GM23338 (cell line): ENCODE measurements around the gene DRAXIN. TPM values are rescaled to one million over a fixed set of nuclear protein-coding genes. Genes with fewer than 3 reads are reported as not detected.

Experiments used
- ATAC-seq: fragments of 200-7000 bp; cut with Tn5 transposase; 3 replicates; pipeline ENCODE4 v1.9.1; 2020
- DNase-seq: peaks from one replicate; pipeline ENCODE4 v3.0.0-alpha.2; 2015; ENCODE audit warnings: low spot score
- H2AFZ ChIP-seq: fragments of 200-600 bp; sonication (generic); 2 replicates; pipeline ENCODE4 v1.8.0; 2016; ENCODE audit warnings: antibody characterized with exemption, mild to moderate bottlenecking, moderate library complexity
- H3F3A ChIP-seq: fragments of 200-600 bp; sonication (generic); replicated peaks from 2 replicates; pipeline ENCODE4 v1.8.0; 2017; ENCODE audit warnings: antibody characterized with exemption, mixed run types, low read depth
- H3K27ac ChIP-seq: fragments of 200-600 bp; sonication (generic); 2 replicates; pipeline ENCODE4 v1.6.1; 2016; ENCODE audit warnings: low read depth
- H3K27me3 ChIP-seq: fragments of 200-600 bp; sonication (generic); 2 replicates; pipeline ENCODE4 v1.8.0; 2016; ENCODE audit warnings: mild to moderate bottlenecking, mixed run types, moderate library complexity; ENCODE audit not compliant: insufficient read depth
- H3K36me3 ChIP-seq: fragments of 200-600 bp; sonication (generic); 2 replicates; pipeline ENCODE4 v1.8.0; 2016; ENCODE audit warnings: mild to moderate bottlenecking; ENCODE audit not compliant: insufficient read depth
- H3K4me1 ChIP-seq: fragments of 200-600 bp; sonication (generic); 2 replicates; pipeline ENCODE4 v1.8.0; 2016; ENCODE audit warnings: mild to moderate bottlenecking, moderate library complexity; ENCODE audit not compliant: insufficient read depth
- H3K4me2 ChIP-seq: fragments of 200-600 bp; sonication (generic); 2 replicates; pipeline ENCODE4 v1.7.1; 2017; ENCODE audit warnings: mixed run types
- H3K4me3 ChIP-seq: fragments of 200-600 bp; sonication (generic); 2 replicates; pipeline ENCODE4 v1.6.1; 2016; ENCODE audit warnings: mixed run types
- H3K79me2 ChIP-seq: fragments of 200-600 bp; sonication (generic); replicated peaks from 2 replicates; pipeline ENCODE4 v1.8.0; 2017; ENCODE audit warnings: mild to moderate bottlenecking; ENCODE audit not compliant: insufficient read depth
- H3K9me2 ChIP-seq: fragments of 200-600 bp; sonication (generic); 2 replicates; pipeline ENCODE4 v1.8.0; 2017; ENCODE audit not compliant: insufficient read depth
- H4K20me1 ChIP-seq: fragments of 200-600 bp; sonication (generic); replicated peaks from 2 replicates; pipeline ENCODE4 v1.8.0; 2017; ENCODE audit warnings: mild to moderate bottlenecking; ENCODE audit not compliant: insufficient read depth
- H3K27ac Mint-ChIP-seq: 2 replicates; pipeline ENCODE4 v1.8.0; 2020; ENCODE audit warnings: inconsistent platforms, mild to moderate bottlenecking, moderate library complexity, mixed read lengths
- H3K27me3 Mint-ChIP-seq: 3 replicates; pipeline ENCODE4 v1.8.0; 2022; ENCODE audit warnings: low read depth, mild to moderate bottlenecking, moderate library complexity, mixed read lengths, inconsistent platforms; ENCODE audit not compliant: insufficient read depth, poor library complexity
- H3K36me3 Mint-ChIP-seq: 3 replicates; pipeline ENCODE4 v1.8.0; 2021; ENCODE audit warnings: low read depth, mild to moderate bottlenecking, inconsistent platforms, moderate library complexity, mixed read lengths
- H3K4me1 Mint-ChIP-seq: 3 replicates; pipeline ENCODE4 v1.8.0; 2020; ENCODE audit warnings: mild to moderate bottlenecking, inconsistent platforms, mixed read lengths
- H3K4me3 Mint-ChIP-seq: 3 replicates; pipeline ENCODE4 v1.8.0; 2021; ENCODE audit warnings: moderate library complexity, mild to moderate bottlenecking, inconsistent platforms, mixed read lengths
- H3K9me3 Mint-ChIP-seq: 3 replicates; pipeline ENCODE4 v1.8.0; 2020; ENCODE audit warnings: moderate library complexity, mild to moderate bottlenecking, inconsistent platforms, mixed read lengths
- CREB1 ChIP-seq: fragments of 250-450 bp; sonication (Bioruptor Pico); IDR thresholded peaks from 2 replicates; pipeline ENCODE4 v1.5.0; 2020; ENCODE audit warnings: low read depth, mild to moderate bottlenecking, moderate library complexity
- CTCF ChIP-seq, 2 experiments: fragments of 200-600 bp in 1 of 2; sonication (generic) in 1 of 2; conservative IDR thresholded peaks; 2 replicates each; pipeline versions ENCODE4 v1.5.1 to v1.6.1; 2016 to 2017; ENCODE audit warnings: antibody characterized with exemption in 2 of 2, low read depth in 2 of 2, mild to moderate bottlenecking in 2 of 2, moderate library complexity in 1 of 2
- ETS1 ChIP-seq: IDR thresholded peaks from 2 replicates; pipeline ENCODE4 v1.6.1; 2016; ENCODE audit warnings: antibody characterized with exemption
- EZH2 ChIP-seq: fragments of 200-600 bp; sonication (generic); IDR thresholded peaks from one replicate; pipeline ENCODE4 v1.8.0; 2017; ENCODE audit warnings: antibody characterized with exemption, mild to moderate bottlenecking, low read depth; ENCODE audit not compliant: unreplicated experiment
- EZH2phosphoT487 ChIP-seq: fragments of 200-600 bp; sonication (generic); IDR thresholded peaks from one replicate; pipeline ENCODE4 v1.8.1; 2018; ENCODE audit warnings: antibody characterized with exemption; ENCODE audit not compliant: unreplicated experiment
- NANOG ChIP-seq: IDR thresholded peaks from 2 replicates; pipeline ENCODE4 v1.6.1; 2016; ENCODE audit warnings: antibody characterized with exemption, borderline replicate concordance
- POLR2AphosphoS5 ChIP-seq: IDR thresholded peaks from 2 replicates; pipeline ENCODE4 v1.6.1; 2016; ENCODE audit warnings: antibody characterized with exemption, low read depth
- REST ChIP-seq: IDR thresholded peaks from one replicate; pipeline ENCODE4 v1.6.1; 2018; ENCODE audit warnings: antibody characterized with exemption; ENCODE audit not compliant: unreplicated experiment
- STAT1 ChIP-seq: IDR thresholded peaks from one replicate; pipeline ENCODE4 v1.6.1; 2016; ENCODE audit warnings: antibody characterized with exemption; ENCODE audit not compliant: unreplicated experiment
- ZNF114 ChIP-seq: fragments of 250-450 bp; sonication (Bioruptor Pico); IDR thresholded peaks from 2 replicates; pipeline ENCODE4 v1.5.0; 2020; ENCODE audit warnings: mild to moderate bottlenecking, moderate library complexity
- ZNF331 ChIP-seq: fragments of 250-450 bp; sonication (Bioruptor Pico); IDR thresholded peaks from 2 replicates; pipeline ENCODE4 v1.5.0; 2020; ENCODE audit warnings: low read depth, mild to moderate bottlenecking, moderate library complexity
- ZNF462 ChIP-seq: fragments of 250-450 bp; sonication (Bioruptor Pico); IDR thresholded peaks from 2 replicates; pipeline ENCODE4 v1.5.0; 2020; ENCODE audit warnings: mild to moderate bottlenecking, moderate library complexity
- polyA plus RNA-seq: library from polyadenylated mRNA; unstranded; fragments of >200 nt; fragmentation: Nextera tagmentation; extraction: Ambion mirVana; gene quantifications from 2 replicates; pipeline ENCODE4 v1.2.1, GENCODE V29; 2016
- total RNA-seq: library from RNA; depleted of rRNA; stranded (reverse); fragments of >200 nt; shearing (Covaris generic); gene quantifications from 2 replicates; pipeline ENCODE4 v1.2.3, GENCODE V29; 2014

DRAXIN gene
- total and polyA plus RNA-seq, 2 experiments from 2014 or later: 7.6 to 23.0 TPM

DNA sequence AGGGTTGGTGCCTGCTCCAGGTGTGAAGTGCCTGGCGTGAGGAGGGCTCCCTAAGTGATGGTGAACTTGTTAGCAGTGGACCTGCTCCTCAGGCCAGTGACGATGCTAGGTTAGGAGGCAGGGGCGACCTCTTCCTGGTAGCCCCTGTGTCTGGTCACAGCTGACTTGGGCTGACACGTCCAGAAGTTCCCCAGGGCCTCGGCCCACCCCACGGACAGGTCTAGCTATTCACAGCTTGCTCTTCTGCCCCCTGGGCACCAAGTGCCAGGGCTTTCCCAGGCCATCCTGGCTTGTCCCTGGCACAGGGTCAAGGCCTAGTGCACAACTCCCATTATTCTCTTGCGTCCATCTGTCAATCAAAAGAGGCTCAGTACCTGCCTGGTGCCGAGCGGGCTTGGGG is 59.6 kb downstream of the DRAXIN start:
- H4K20me1 ChIP-seq: no peaks in the 10 kb centered on the region
- H3K4me1 ChIP-seq: no peaks in the 10 kb centered on the region; the same call in 1 of the 2 replicates
- H3K36me3 Mint-ChIP-seq: peaks cover 20% of the 10 kb centered on the region
- TF ChIP-seq POLR2AphosphoS5 (no peak), EZH2 (no peak), ETS1 (no peak), REST (no peak), ZNF114 (no peak), STAT1 (no peak), CREB1 (CRISPR knock-in tag) (no peak), ZNF462 (CRISPR knock-in tag) (no peak), ZNF331 (CRISPR knock-in tag) (no peak), CTCF (conservative IDR thresholded peaks at IDR 0.05; ENCODE audit: low read depth in 2 of 2) (no peak), EZH2phosphoT487 (no peak), NANOG (no peak)
- no peak overlapping the region for H2AFZ ChIP-seq
- DNase-seq (no peak), ATAC-seq (no peak)
- H3K27me3 ChIP-seq: no peaks in the 10 kb centered on the region
- H3K9me3 Mint-ChIP-seq: peaks cover 3% of the 10 kb centered on the region; the same call in 2 of the 3 replicates
- H3K4me2 ChIP-seq: no peak overlapping the region
- H3K36me3 ChIP-seq: no peaks in the 10 kb centered on the region; the same call in 1 of the 2 replicates
- H3K9me2 ChIP-seq: no peaks in the 10 kb centered on the region
- no peak overlapping the region for H3K27ac Mint-ChIP-seq
- H3K27ac ChIP-seq: no peak overlapping the region
- H3F3A ChIP-seq: peaks cover 7% of the 10 kb centered on the region; the same call in 1 of the 2 replicates
- H3K4me3 Mint-ChIP-seq: no peak overlapping the region
- H3K4me3 ChIP-seq: no peak overlapping the region
- peaks cover 21% of the 10 kb centered on the region for H3K27me3 Mint-ChIP-seq
- peaks cover 25% of the 10 kb centered on the region for H3K4me1 Mint-ChIP-seq
- no peaks in the 10 kb centered on the region for H3K79me2 ChIP-seq
